HT-29 (cell line): ENCODE results near the gene OR8S1. TPM values are rescaled to one million over a fixed set of nuclear protein-coding genes. Genes with fewer than 3 reads are reported as not detected.
"Not testable (repeated sequence)": the region's sequence is repeated elsewhere in the genome, so short reads cannot be mapped to it uniquely, and the experiment has no call there.

Experiments used
- DNase-seq: peaks from one replicate; pipeline ENCODE4 v3.0.0-alpha.2; 2015; ENCODE audit warnings: low spot score
- total RNA-seq: library from RNA; depleted of rRNA; stranded (reverse); fragments of >200 nt; shearing (Covaris generic); gene quantifications from 2 replicates; pipeline ENCODE4 v1.2.3, GENCODE V29; 2014; rRNA removed

Gene OR8S1, protein sequence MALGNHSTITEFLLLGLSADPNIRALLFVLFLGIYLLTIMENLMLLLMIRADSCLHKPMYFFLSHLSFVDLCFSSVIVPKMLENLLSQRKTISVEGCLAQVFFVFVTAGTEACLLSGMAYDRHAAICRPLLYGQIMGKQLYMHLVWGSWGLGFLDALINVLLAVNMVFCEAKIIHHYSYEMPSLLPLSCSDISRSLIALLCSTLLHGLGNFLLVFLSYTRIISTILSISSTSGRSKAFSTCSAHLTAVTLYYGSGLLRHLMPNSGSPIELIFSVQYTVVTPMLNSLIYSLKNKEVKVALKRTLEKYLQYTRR
- total RNA-seq, result not detected in 2 replicates

DNA sequence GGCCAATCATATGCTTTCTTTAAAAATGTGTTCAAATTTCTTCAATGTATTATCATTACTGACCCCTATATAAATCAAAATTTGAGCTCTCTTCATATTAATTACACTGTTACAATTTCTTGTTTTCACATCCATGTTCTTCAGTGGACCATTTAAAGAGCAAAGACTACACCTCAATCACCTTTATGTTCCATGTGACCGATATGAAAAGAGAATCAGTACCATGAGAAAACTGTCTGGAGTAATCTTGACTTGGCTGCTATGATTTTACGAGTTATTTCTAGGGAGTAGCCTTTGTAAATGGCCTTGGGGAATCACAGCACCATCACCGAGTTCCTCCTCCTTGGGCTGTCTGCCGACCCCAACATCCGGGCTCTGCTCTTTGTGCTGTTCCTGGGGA lies at the start of gene OR8S1:
Gene OR8S1, plus strand, starts transcription at position 301 of the 400 bp plus-strand sequence. Its CDS starts 0 bp downstream, at position 301.
- no peak for DNase-seq

- DNase-seq, result no peak
Observed at GRCh38 chr12:48482198-48482597, 43.2 kb upstream of the OR8S1 start, which contains the start of gene C12orf54. Gene C12orf54, plus strand, starts transcription at chr12:48482498. Its CDS starts 799 bp downstream, at chr12:48483297.

- no peak for DNase-seq
Observed at GRCh38 chr12:48482930-48483329, 42.5 kb upstream of the OR8S1 start.

- no peak for DNase-seq
Observed at GRCh38 chr12:48486261-48486660, 39.2 kb upstream of the OR8S1 start.

GRCh38 chr12:48486679-48487078 lies 38.8 kb upstream of the OR8S1 start:
- DNase-seq, result no peak

DNA sequence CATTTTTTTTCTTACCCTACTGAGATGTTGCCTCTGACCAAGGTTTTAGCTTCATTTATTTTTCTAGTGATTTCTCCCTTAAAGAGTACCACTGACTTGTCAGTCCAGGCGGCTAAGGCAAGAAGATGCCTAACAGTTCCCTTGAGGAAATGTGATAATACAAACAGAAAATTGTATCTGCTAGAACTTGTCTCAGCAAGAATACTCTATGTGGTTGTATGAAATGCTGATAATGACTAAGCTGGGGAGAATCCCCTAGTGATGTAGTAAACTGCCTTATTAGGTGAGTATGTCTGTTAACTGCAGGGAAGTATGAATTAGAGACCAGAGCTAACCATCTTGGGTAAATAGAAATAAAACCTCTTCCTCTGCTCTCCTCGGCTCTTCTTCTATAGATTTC lies 36.4 kb upstream of the OR8S1 start:
- no peak for DNase-seq

- DNase-seq, result not testable (repeated sequence)
Observed at GRCh38 chr12:48489456-48489855, 36.0 kb upstream of the OR8S1 start.

DNA sequence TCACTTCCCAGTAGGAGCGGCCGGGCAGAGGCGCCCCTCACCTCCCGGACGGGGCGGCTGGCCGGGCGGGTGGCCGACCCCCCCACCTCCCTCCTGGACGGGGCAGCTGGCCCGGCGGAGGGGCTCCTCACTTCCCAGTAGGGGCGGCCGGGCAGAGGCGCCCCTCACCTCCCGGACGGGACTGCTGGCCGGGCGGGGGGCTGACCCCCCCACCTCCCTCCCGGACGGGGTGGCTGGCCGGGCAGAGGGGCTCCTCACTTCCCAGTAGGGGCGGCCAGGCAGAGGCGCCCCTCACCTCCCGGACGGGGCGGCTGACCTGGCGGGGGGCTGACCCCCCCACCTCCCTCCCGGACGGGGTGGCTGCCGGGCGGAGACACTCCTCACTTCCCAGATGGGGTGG lies 25.2 kb upstream of the OR8S1 start:
- DNase-seq, result not testable (repeated sequence)

GRCh38 chr12:48506836-48507235 lies 18.6 kb upstream of the OR8S1 start:
- DNase-seq, result not testable (repeated sequence)

- no peak for DNase-seq
Observed at GRCh38 chr12:48508987-48509386, 16.4 kb upstream of the OR8S1 start.

- no peak for DNase-seq
Observed at GRCh38 chr12:48510111-48510510, 15.3 kb upstream of the OR8S1 start.

DNA sequence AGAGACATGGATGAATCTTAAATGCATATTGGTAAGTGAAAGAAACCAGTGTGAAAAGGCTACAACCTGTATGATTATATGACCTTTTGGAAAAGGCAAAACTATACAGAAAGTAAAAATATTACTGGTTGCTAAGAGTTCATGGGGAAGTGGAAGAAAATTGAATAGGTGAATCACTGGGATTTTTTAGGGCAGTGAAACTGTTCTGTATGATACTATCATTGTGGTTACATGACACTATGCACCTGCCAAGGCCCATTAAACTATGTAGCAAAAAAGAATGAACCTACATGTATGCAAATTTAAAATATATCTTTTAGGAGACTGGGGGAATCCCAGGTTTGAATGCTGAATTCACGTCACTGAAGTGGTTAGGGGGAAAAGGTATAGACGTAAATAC lies 12.6 kb upstream of the OR8S1 start:
- no peak for DNase-seq

DNA sequence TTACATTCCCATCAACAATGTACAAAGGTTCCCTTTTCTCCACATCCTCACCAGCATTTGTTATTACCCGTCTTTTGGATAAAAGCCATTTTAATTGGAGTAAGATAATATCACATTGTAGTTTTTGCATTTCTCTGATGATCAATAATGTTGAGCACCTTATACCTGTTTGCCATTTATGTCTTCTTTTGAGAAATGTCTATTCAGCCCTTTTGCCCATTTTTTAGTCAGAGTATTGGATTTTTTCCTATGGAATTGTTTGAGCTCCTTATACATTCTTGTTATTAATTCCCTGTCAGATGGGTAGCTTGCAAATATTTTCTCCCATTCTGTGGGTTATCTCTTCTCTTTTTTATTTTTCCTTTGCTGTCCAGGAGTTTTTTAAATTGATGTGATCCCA lies 10.7 kb upstream of the OR8S1 start:
- no peak for DNase-seq

DNA sequence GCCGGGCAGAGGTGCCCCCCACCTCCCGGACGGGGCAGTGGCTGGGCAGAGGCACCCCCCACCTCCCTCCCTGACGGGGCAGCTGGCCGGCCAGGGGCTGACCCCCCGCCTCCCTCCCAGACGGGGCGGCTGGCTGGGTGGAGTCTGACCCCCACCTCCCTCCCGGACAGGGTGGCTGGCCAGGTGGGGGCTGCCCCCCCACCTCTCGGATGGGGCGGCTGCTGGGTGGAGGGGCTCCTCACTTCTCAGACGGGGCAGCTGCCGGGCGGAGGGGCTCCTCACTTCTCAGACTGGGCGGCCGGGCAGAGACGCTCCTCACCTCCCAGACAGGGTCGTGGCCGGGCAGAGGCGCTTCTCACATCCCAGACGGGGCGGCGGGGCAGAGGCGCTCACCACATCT lies 5.1 kb upstream of the OR8S1 start:
- not testable (repeated sequence) for DNase-seq

GRCh38 chr12:48527891-48528670 lies 2.6 kb downstream of the OR8S1 start:
- no peak for DNase-seq

DNA sequence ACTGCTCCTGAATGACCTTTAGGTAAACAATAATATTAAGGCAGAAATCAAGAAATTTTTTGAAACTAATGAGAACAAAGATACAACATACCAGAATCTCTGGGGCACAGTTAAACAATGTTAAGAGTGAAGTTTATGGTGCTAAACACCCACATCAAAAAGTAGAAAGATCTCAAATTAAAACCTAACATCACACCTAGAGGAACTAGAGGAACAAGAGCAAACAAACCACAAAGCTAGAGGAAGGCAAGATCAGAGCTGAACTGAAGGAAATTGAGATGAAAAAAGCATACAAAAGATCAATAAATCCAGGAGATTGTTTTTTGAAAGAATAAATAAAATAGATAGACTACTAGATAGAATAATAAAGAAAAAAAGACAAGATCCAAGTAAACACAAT lies 7.2 kb downstream of the OR8S1 start:
- no peak for DNase-seq

GRCh38 chr12:48536602-48537001 lies 11.2 kb downstream of the OR8S1 start:
- no peak for DNase-seq

GRCh38 chr12:48542300-48542928 lies 17.0 kb downstream of the OR8S1 start:
- peak; percentile 62 for DNase-seq

DNA sequence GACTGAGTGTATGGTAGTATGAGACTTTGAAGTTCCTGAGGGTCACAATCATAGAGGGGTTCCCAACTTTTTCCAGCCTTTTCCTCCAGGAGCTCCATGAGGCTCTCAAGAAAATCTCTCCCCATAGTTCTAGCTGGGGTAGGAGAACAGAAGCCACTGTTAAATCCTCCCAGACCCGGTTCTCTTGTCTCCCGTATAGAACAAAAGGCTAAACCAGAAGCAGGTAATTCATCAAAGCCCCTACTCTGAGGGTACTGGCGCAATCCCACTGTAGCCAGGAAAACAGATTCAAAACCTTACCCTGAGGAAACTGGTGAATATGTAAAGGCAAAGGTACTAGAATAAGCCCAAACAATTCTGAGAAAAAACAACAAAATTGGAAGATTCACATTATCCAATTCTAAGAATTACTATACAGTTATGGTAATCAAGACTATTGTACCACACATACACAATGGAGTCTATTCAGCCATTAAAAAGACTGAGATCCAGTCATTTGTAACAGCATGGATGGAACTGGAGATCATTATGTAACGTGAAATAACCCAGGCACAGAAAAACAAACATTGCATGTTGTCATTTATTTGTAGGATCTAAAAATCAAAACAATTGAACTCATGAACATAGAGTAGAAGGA lies 20.5 kb downstream of the OR8S1 start:
- DNase-seq, result no peak

- DNase-seq, result not testable (repeated sequence)
Observed at GRCh38 chr12:48547012-48547411, 21.6 kb downstream of the OR8S1 start.

- not testable (repeated sequence) for DNase-seq
Observed at GRCh38 chr12:48551636-48552035, 26.2 kb downstream of the OR8S1 start.
